HG02884 (cell line): ENCODE results near the gene GTF2IRD1.
"Not testable (repeated sequence)": the region's sequence is repeated elsewhere in the genome, so short reads cannot be mapped to it uniquely, and the experiment has no call there.

Experiments used
- ATAC-seq: cut with Tn5 transposase; IDR thresholded peaks from one replicate; pipeline ENCODE4 v1.9.1; 2021; ENCODE audit warnings: mild to moderate bottlenecking, moderate library complexity; ENCODE audit not compliant: unreplicated experiment

GTF2IRD1 gene

DNA sequence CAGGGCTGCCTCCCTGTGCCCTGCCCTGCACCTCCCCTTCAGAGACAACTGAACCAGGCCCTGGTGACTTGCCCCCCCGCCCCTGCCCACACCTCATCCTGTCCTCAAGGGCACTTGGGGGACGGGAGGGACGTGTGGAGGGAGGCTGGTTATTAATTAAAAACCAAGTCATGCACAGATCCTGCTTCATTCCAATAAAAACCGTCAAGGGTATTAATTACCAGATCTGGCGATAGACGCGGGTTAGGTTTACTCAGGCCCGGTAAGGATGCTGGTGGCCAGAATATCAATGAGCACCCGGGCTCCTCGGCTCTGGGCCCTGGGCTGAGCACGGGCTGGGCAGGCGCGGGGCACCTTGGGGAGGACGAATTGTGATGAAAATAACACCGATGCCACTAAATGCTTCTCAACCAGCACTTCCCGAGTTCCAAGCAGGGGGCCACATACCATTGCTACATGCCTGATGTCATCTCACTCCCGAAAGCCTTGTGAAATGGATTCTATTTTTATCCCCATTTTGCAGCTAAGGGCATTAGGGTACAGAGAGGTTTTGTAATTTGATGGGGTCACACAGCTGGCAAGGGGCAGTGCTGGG is 24.5 kb upstream of the GTF2IRD1 start:
- ATAC-seq, result no peak

DNA sequence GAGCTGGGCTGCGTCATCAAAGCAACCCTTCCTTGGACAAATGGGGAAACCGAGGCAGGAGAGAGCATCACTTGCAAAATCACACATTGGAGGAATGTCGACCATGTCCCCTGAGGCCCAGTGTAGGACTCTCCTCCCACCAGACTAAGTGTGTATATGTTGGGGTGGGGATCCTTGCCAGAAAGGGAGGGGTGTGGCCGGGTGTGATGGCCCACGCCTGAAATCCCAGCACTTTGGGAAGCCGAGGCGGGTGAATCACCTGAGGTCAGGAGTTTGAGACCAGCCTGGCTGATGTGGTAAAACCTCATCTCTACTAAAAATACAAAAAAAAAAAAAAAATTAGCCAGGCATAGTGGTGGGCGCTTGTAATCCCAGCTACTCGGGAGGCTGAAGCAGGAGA is 23.3 kb upstream of the GTF2IRD1 start:
- not testable (repeated sequence) for ATAC-seq

DNA sequence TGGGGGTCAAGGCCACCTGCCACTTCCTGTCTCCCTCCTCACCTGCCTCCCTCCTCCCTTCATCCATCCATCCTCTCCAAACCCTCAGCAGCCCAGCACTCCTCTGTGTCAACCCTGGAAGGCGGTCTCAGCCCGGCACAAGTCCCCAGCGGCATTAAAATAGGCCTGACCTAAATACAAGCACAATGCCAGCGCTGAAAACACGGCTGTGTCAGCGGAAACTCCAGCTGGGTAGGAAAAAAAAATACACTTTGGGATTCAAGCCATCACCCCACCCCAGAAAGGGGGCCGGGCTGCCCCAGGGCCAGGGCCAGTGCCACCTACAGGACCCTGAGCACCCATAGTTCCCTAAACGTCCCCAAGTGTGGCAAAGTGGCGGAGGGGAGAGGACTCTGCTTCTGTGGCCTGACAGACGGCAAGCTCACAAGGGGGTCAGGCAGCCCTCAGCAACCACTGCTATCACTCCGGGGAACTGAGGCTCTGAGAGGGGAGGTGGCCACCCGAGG is 22.7 kb upstream of the GTF2IRD1 start:
- no peak for ATAC-seq

DNA sequence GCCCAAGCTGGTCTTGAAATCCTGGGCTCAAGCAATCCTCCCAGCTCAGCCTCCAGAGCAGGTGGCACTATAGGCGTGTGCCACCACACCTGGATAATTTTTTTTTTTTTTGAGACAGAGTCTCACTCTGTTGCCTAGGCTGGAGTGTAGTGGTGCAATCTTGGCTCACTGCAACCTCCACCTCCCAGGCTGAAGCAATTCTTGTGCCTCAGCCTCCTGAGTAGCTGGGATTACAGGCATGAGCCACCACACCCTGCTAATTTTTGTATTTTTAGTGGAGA is 16.5 kb upstream of the GTF2IRD1 start:
- not testable (repeated sequence) for ATAC-seq

DNA sequence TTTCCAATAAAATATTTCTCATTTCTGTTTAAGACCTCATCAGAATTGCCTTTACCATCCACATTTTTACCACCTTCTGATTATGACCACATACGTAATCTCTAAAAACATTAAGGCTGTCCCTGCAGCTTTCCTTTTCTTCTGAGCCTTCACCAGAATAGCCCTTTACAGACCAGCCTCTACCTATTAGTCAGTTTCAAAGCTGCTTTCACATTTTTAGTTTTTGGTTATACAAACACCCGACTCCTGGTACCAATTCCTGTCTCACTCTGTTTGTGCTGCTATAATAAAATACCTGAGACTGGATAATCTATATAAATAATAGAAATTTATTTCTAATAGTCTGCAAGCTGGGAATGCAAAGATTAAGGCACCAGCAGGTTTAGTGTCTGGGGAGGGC is 15.4 kb upstream of the GTF2IRD1 start:
- ATAC-seq, result no peak

DNA sequence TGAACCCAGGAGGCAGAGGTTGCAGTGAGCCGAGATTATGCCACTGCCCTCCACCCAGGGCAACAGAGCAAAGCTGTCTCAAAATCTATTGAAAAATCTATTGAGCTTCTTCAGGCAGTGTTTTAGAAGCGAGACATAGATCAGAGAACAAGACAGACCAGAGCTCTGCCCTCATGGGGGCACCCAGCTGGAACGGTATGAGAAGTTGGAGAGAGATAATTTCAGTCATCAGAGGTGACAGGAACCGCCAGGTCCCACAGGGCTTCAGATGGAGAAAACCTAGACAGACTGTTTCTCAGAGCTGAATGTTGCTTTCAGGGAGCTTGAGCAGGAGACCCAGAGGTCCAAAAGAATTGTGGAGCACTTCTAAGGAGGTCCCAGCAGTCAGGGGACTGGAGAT is 14.2 kb upstream of the GTF2IRD1 start:
- ATAC-seq, result no peak

DNA sequence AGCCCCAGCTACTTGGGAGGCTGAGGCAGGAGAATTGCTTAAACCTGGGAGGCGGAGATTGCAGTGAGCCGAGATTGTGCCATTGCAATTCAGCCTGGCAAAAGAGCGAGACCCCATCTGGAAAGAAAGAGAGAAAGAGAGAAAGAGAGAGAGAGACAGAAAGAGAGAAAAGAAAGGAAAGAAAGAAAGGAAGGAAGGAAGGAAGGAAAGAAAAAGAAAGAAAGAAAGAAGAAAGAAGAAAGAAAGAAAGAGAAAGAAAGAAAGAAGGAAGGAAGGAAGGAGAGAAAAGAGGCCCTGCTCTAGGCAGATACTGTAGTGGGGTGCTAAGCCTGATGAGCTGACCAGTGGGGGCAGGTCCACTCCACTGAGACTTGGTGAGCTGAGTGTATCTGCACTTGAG is 13.6 kb upstream of the GTF2IRD1 start:
- ATAC-seq, result not testable (repeated sequence)

DNA sequence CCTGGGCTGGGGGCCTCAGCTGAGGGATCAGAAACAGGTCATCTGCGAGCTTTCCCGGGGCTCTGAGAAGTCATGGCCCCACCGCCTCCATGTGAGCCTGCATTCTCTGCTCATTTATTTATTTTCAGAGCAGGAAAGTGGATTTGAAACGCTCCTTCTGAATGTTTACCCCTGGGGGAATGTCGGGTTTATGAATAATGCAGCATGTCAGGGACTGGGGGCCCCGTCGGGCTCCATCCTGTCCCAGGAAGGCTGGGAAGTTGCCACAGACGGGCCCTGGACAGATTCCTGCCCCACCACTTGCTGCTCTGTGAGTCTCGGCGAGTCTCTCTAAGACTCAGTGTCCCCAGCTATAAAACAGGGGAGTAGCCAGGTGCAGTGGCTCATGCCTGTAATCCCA is 11.9 kb upstream of the GTF2IRD1 start:
- no peak for ATAC-seq

DNA sequence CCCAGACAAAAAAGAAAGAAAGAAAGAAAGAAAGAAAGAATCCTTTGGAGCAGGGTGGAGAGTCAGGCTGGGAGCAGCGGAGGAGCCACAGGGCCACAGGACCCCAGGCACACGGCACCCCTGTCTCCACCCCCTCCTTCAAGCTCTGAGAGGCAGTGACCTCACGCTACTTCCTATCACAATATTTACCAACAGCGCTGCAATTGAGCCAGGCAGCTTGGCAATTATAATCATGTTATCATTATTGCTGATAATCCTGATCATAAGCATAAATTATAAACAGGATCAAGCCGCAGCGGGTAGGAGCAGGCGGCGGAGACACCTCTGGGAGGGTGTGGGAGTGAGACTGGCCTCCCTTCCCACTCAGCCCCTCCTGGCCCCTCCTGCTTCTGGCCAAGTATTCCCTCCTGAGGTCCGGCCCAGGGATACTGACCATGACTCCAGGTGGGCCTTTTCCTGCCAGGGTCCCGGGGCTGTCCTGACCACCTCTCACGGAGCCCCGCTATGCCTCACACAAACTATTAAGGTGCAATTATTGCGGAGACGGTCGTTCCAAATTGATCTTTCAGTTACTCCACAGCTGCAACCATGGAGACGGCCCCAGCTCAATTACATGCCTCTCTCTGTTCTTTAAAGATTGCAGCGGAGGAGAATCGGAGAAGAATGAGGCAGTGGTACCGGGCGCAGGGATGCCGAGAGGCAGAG is 10.0 kb upstream of the GTF2IRD1 start:
- ATAC-seq, result no peak

DNA sequence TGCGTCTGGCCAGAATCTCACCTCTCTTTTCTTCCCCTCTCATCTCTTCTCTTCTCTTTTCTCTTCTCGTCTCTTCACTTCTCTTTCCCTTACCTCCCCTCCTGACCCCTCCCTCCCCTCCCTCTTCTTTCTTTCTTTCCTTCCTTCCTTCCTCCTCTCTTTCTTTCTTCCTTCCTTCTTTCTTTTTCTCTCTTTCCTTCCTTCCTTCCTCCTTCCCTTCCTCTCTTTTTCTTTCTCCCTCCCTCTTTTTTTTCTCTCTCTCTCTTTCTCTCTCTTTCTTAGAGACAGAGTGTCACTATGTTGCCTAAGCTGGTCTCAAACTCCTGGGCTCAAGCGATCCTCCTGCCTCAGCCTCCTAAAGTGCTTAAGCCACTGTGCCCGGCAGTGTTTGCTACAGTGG is 4.6 kb upstream of the GTF2IRD1 start:
- no peak for ATAC-seq

DNA sequence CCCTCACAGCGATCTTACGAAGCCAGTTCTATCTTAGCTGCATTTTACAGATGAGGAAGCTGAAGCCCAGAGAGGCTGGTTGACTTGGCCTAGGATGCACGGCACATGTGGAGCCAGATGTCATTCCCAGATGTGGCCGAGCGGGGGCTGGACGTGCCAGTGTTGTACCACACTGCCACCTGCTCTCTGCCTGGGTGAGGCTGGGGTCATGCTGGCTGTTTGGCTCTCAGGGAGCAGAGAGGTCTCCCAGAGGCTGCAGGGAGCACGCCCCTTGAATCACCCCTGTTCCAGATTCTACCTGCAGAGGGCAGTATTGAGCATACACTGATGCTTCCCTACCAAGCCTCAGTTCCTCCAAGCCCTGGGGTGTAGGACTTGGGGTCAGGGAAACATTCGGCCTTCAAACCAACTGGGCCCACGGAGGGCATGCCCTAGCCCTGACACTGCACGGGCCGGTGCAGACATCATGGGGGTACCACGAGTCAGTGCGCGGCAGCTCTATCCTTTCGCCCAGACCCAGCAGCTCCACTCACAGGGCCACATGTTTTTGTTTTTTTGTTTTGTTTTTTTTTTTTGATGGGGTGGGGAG is 3.8 kb upstream of the GTF2IRD1 start:
- ATAC-seq, result no peak

DNA sequence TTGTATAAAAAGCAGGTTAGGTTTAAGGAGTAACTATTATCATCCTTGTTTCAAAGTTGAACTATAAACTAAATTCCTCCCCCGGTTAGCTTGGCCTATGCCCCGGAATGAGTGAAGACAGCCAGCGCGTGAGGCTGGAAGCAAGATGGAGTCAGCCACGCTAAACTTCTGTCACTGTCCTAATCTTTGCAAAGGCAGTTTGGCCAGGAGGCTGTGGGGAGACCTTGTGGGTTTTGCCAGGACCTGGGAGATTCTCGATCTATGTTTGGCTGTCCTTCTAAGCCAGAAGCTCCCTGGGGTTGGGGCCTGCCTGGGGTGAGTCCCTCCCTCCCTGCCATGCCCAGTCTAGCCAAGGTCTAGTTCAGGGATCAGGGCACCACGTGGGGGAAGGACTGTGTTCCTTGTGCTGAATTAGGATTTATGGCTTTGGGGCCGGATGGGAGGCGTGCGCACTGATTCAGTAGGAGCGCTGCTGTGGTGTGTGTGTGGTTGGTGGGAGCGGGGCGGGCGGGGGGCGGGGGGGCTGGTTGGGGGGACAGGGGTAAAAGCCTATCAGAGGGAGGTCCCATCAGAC is 871 bp upstream of the GTF2IRD1 start:
- ATAC-seq, result no peak

DNA sequence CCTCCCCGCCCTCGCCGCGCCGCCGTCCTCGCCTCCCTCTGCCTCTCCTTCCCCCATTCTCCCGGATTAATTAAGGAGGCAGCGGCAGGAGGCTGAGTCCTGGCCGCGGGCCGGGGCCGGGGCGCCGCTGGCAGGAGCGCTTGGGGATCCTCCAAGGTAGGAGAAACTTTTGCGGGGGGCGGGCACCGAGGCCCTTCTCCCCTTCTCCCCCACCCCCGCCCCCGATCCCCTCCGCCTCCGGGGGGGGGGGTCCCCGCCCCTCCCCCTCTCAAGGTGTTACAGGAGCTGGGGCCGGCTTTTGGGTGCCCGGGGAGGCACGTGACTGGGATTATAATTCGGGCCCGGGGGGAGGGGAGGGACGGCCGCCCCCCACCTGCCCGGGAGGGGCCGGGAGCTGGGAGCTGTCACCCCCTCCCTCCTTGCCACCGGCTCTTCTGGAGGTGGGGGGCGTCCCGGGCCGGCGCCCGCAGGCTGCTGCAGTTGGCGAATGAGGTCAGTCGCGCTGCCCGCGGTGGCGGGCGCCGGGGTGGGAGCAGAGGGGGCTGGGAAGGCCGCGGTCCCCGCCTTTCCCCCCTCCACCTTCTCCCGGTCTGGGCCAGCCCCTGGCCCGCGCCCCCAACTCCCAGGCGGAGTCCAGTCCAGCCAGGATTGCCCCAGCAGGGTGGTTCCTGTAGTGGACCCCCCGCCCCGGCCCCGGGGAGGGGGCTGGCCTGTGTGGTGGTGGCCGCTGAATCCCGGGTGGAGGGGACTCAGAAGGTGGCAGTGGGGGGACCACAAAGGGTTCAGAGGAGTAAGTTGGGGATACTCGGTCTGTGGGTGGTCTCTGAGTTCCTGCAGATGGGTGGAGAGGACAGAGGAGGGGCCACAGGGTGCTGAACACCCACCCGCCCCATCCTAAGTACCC is 567 bp downstream of the GTF2IRD1 start:
- no peak for ATAC-seq

DNA sequence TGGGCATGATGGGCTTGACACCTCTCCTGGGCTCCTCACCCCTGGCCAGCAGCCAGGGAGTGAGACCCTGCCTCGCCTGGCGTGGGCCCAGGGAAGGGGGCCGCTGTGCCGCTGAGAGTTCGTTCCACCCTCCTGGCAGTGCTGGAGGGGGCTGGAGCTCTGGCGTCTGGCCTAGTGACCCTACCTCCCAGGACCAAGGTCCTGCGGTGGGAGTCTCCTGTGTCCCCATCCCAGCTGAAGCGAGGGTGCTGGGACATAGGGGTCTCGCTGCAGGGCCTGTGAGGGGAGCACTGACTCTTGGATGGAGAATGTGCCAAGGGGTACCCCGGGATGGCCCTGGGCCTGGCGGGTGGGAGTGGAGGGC is 1.2 kb downstream of the GTF2IRD1 start:
- ATAC-seq, result no peak

DNA sequence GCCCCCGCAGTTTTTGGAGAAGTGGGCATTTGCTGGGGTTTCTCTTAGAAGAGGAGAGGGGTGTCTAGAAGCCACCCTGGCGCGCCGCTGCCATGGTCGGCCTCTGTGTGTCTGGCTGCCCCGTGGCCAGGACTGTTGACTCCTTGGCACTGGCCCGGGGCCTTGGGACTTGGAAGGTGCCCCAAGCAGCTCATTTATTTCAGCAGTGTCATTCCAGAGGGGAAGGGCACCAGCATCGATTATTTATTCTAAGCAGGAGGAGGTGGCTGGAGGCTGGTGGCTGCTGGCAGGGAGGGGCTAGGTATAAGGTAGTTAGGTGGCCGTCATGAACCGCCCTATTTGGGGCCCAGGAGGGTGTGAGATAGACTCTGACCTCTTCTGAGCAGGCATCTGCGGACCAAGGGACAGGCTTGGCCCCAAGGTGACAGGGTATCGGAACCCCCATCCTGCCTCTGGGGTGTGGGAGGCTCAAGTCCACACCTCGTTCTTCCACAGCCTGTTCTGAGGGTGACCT is 1.6 kb downstream of the GTF2IRD1 start:
- ATAC-seq, result no peak

DNA sequence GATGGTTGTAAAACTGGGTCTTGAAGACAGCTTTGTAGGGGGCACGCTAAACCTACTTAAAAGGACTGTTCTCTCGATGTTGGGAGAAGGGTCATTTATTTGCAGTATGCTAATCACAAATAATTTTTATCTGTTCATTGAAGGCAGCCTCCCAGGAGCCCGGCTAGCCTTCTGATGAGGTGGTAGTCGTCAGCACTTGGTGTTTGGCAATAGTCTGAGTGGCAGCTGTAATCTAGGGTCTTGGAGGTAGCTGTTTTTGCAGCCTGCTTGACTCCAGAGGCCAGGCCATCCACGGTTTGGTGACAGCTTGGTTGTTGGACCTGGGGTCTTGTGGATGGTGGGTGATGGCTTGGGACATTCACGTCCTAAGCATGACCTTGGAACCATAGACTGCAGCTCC is 2.2 kb downstream of the GTF2IRD1 start:
- ATAC-seq, result no peak

DNA sequence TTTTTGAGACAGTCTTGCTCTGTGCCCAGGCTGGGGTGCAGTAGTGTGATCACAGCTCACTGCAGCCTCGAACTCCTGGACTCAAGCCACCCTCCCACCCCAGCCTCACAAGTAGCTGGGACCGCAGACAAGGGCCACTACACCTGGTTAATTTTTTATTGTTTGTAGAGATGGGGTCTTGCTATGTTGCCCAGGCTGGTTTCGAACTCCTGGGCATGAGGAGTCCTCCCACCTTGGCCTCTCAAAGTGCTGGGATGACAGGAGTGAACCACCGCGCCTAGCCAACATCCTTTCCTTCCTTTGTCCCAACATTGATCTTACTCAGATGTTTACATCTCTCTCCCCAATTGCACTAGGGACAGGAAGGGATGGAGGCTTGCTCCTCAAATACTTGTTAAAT is 3.3 kb downstream of the GTF2IRD1 start:
- ATAC-seq, result no peak

DNA sequence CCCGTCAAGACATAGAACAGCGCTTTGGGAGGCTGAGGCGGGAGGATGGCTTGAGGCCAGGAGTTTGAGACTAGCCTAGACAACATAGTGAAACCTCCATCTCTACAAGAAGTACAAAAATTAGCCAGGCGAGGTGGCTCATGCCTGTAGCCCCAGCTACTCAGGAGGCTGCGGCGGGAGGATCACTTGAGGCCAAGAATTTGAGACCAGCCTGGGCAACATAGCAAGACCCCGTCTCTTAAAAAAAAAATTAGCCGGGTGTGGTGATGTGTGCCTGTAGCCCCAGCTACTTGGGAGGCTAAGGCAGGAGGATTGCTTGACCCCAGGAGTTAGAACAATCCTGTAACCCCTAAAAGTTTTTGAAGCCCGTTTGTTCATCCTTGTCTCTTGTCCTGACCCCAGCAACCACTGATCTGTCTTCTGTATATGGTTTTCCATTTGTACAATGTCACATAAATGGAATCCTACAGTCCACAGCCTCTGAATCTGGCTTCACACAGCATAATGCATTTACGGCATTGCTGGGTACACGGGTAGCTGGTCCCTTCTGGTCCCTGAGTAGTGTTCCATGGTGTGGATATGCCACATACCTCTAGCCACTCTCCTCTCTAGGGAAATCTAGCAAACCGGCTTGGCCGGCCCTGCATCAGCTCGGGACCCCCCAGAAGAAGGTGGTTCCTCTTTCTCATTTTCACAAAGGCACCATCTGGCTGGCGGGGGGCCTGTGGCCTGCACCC is 8.4 kb downstream of the GTF2IRD1 start:
- no peak for ATAC-seq

DNA sequence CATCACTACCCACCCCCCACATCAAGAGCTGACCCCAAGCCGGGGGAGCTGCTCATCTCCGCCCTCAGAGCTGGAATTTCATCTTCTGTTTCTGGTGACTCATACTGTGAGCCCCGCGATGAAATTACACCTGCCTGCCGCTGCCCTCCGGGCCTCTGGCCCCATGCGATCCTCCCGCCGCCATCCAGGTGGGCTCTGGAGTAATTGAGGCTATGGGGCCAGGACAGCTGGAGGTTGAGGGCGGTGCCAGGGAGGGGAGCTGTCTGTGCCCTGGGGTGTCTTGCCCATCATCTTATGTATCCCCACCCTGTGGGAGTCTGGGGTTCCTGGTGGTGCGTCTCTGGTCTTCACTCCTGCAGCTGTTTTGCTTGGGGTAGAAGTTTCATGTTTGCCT is 9.0 kb downstream of the GTF2IRD1 start:
- no peak for ATAC-seq
